ENCODE results near the gene PARD3.

PARD3 gene

GRCh38 chr10:34372509-34372908 lies 442.6 kb downstream of the PARD3 start:
- H3K36me3 ChIP-seq = no peaks in the 10 kb centered on the region; the same call in 1 of the 2 replicates
- no peak overlapping the region for H3K4me3 ChIP-seq (ENCODE audit: low read depth, low read length)
- no peak for TF ChIP-seq CTCF (IDR thresholded peaks at IDR 0.05; ENCODE audit: low read depth, low read length)
- no peaks in the 10 kb centered on the region for H3K27me3 ChIP-seq (ENCODE audit: insufficient read depth, low read depth, severe bottlenecking)
- no peak for DNase-seq
- no peaks in the 10 kb centered on the region for H3K9me3 ChIP-seq (ENCODE audit: severe bottlenecking)
- no peak overlapping the region for H3K27ac ChIP-seq

GRCh38 chr10:34370126-34370525 lies 445.0 kb downstream of the PARD3 start:
- no peaks in the 10 kb centered on the region for H3K9me3 ChIP-seq (ENCODE audit: severe bottlenecking)
- TF ChIP-seq CTCF (IDR thresholded peaks at IDR 0.05; ENCODE audit: low read depth, low read length) = no peak
- no peak for DNase-seq
- H3K27ac ChIP-seq = no peak overlapping the region
- no peaks in the 10 kb centered on the region; the same call in 1 of the 2 replicates for H3K36me3 ChIP-seq
- no peak overlapping the region for H3K4me3 ChIP-seq (ENCODE audit: low read depth, low read length)
- H3K27me3 ChIP-seq (ENCODE audit: insufficient read depth, low read depth, severe bottlenecking) = no peaks in the 10 kb centered on the region

- no peak overlapping the region for H3K4me3 ChIP-seq (ENCODE audit: low read depth, low read length)
- no peaks in the 10 kb centered on the region for H3K9me3 ChIP-seq (ENCODE audit: severe bottlenecking)
- TF ChIP-seq CTCF (IDR thresholded peaks at IDR 0.05; ENCODE audit: low read depth, low read length) = no peak
- no peaks in the 10 kb centered on the region for H3K36me3 ChIP-seq
- DNase-seq = no peak
- H3K27me3 ChIP-seq (ENCODE audit: insufficient read depth, low read depth, severe bottlenecking) = no peaks in the 10 kb centered on the region
- no peak overlapping the region for H3K27ac ChIP-seq
Measured at GRCh38 chr10:34369120-34369519, 446.0 kb downstream of the PARD3 start.

- TF ChIP-seq CTCF (IDR thresholded peaks at IDR 0.05; ENCODE audit: low read depth, low read length) = no peak
- DNase-seq = no peak
- no peaks in the 10 kb centered on the region for H3K27me3 ChIP-seq (ENCODE audit: insufficient read depth, low read depth, severe bottlenecking)
Measured at GRCh38 chr10:34364253-34365037, 450.7 kb downstream of the PARD3 start.

GRCh38 chr10:34360984-34361383 lies 454.1 kb downstream of the PARD3 start:
- no peak for DNase-seq

More at GRCh38 chr10:34364253-34365037, 450.7 kb downstream of the PARD3 start:
- Histone ChIP-seq H3K4me3 (ENCODE audit: low read depth, low read length) (no peak overlapping the region), H3K9me3 (ENCODE audit: severe bottlenecking) (no peaks in the 10 kb centered on the region), H3K27ac (no peak overlapping the region), H3K36me3 (no peaks in the 10 kb centered on the region)

More at GRCh38 chr10:34360984-34361383, 454.1 kb downstream of the PARD3 start:
- H3K27me3 ChIP-seq (ENCODE audit: insufficient read depth, low read depth, severe bottlenecking) = no peaks in the 10 kb centered on the region
- H3K36me3 ChIP-seq = no peaks in the 10 kb centered on the region; the same call in 1 of the 2 replicates
- no peak overlapping the region for H3K4me3 ChIP-seq (ENCODE audit: low read depth, low read length)
- no peaks in the 10 kb centered on the region for H3K9me3 ChIP-seq (ENCODE audit: severe bottlenecking)
- no peak overlapping the region for H3K27ac ChIP-seq
- no peak for TF ChIP-seq CTCF (IDR thresholded peaks at IDR 0.05; ENCODE audit: low read depth, low read length)

Data from WERI-Rb-1 (cell line).